HG03378 (cell line): ENCODE results near the gene HMGB3.
A peak's percentile ranks its signal among the peaks of the same experiment; 100 is the strongest.
"Not testable (repeated sequence)": the region's sequence is repeated elsewhere in the genome, so short reads cannot be mapped to it uniquely, and the experiment has no call there.

Experiments used
- ATAC-seq: cut with Tn5 transposase; IDR thresholded peaks from one replicate; pipeline ENCODE4 v1.9.1; 2021; ENCODE audit warnings: mild to moderate bottlenecking, moderate library complexity; ENCODE audit not compliant: unreplicated experiment

The HMGB3 gene

DNA sequence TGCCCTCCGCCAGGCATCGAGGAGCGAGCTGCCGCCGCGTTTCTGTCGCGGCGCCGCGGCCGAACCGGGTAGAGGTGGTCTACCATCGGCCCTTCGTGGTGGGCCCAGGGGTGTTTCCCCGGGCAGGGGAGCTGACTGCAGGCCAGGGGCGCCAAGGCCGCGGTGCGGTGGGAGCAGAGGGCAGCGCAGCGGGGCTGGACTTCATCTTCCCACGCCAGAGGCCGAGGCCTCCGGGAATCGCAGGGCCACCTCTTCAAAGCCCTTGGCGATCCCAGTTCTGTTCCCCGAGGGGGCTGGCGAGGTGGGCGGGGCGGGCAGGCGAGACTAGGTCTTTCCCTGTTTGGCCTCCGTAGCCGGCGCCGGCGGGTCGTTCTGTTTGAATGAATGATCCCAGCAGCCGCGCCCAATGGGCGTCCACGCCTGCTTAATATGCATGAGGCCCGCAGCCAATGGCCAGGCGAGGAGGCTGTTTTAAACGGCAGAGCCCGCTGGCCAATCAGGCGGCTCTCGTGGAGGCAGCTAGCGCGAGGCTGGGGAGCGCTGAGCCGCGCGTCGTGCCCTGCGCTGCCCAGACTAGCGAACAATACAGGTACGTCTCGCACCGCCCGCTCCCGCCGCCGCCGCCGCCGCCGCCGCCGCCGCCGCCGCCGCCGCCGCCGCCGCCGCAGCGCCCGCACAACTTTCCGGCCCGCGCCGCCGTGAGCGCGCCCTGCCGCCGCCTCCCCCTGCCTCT, at the start of gene HMGB3:
HMGB3 (plus strand) TSS at position 548 of the 733 bp plus-strand sequence. CDS start 2,265 bp downstream, outside the sequence.
- ATAC-seq = peak; percentile 98

DNA sequence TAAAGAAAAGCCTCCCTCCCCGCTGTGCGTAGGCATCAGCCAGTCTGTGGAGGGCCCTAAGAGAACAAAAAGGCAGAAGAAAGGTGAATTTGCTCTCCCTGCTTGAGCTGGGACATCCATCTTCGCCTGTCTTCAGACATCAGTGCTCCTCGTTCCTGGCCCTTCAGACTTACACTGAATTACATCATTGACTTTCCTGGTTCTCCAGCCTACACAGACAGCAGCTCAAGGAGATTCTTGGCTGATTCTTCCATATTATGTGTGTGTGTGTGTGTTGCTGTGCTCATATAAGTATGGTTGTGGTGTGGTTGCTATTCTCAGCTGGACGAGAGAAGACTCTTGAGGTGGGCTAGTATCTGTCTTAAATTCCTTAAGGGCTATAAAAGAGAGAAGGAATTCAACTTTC, 49.2 kb upstream of the HMGB3 start:
- no peak for ATAC-seq

DNA sequence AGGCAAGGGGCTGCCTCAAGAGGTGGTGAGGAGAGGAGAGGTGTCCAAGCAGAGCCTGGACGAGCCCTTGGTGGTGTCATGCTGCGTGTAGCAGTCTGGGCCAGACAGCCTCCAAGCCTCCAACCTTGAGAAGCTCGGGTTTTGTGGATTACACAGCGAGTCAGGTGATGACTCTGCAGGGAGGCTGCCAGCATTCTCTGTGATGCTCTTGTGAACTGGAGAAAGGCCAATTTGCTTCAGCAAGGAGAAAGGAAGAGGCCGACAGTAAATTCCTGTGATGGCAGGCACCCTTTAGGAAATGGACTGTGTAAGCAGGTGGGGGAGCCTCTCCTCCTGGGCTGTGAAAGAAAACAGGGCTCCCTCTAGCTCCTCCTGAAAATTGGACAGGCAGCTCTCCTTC, 48.7 kb upstream of the HMGB3 start:
- ATAC-seq = no peak

DNA sequence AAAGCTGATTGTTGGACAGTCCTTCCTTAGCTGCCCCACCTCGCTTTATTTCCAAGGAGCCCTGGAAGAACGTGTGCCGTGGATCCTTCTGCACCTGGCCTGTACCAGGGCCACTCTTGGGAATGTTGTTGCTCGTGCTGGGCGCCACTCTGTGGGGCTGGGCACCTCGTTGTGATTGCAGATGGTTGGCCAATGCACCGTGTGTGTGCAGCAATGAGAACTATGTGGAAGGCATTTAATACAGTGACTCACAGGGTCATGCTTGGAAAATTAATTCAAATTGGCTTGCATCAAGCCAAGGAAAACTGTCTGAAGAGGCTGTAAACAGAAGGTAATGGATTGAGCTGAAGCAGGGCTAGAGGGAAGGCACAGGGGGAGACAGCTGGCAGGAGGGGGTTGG, 47.7 kb upstream of the HMGB3 start:
- no peak for ATAC-seq

GRCh38 chrX:150936556-150936955, 46.6 kb upstream of the HMGB3 start:
- ATAC-seq = no peak

GRCh38 chrX:150940844-150941495, 42.2 kb upstream of the HMGB3 start:
- ATAC-seq = no peak

DNA sequence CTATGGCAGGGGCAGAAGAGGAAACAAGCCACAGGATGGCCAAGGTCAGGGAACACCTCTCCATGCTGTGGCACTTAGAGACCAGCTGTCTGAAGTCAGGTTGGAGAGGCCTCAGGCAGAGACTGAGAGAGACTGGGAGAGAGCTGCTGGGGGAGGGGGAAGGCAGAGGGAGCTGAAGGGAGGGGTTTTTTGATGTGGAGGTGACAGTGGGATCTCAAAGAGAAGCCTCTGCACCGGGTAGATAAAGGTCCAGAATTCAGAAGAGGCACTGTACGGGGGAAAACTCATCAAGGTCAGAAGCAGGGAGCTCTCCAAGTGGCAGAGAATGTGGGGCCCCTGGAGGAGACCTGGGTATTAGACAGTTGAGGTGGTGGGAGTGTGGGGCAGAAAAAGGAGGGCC, 41.6 kb upstream of the HMGB3 start:
- ATAC-seq = no peak

DNA sequence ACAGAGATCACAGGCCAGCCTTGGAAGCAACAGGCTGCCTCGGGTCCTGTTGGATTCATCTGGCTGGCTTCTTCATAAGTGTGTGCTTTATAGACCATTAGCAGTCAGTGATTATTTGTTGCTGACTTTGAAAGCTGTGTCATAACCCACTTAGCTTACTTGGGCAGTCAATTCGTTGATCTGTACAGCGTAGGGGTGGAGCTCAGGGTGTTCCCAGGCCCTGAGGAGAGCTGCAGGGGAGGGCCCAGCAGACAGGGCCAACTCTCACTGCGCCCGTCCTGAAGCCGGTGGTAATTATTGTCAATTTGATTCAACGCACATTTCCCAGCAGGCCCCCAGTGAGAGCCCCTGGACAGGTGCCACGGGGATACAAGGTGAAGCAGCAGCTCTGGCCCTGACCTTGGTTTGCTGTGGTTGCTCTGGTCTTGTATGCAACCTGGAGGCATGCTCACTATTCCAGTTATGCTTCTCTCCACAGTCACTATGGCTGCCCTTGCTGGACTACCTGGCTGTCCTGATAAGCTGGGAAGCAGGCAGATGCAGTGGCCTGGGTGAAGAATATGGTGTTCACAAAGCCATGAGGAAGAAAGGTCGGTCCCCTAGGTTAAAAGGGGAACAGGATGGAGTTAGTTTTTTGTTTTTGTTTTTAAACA, 40.1 kb upstream of the HMGB3 start:
- no peak for ATAC-seq

- no peak for ATAC-seq
Observed at GRCh38 chrX:150944233-150944632, 38.9 kb upstream of the HMGB3 start.

- ATAC-seq = no peak
Observed at GRCh38 chrX:150954951-150955350, 28.2 kb upstream of the HMGB3 start.

DNA sequence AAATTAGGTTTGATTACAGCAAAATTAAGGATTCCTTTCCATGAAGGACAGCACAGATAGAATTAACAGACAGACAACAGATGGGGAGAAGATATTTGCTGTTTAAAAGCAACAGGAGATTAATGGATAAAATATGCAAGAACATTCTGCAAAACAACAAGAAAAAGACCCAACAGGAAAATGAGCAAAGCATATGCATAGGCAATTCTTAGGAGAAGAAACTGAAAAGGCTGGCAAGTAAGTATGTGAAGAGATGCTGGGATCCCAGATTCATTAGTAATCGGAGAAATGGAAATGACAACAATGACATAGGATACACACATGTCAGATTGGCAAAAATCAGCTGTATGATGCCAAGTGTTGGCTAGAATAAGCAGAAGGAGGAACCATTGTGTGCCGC, 27.5 kb upstream of the HMGB3 start:
- no peak for ATAC-seq

DNA sequence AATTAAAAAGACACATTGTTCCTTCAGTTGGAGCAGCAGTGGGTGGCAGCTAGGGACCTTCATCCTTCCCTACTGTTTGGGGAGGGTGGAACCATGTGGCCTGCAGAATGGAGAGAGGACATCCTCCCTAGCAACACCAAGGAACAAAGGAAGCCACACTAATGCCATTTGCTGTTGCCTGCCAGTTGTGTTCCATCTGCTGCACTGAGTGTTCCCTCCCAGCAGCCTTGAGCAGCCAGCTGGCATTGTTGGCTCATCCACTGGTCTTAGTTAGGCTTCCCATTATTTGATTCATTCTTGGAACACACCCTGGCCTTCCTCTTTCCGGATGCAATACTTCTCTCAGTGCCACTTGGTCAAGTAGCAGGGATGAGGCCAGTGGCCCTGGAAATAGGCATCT, 25.0 kb upstream of the HMGB3 start:
- no peak for ATAC-seq

DNA sequence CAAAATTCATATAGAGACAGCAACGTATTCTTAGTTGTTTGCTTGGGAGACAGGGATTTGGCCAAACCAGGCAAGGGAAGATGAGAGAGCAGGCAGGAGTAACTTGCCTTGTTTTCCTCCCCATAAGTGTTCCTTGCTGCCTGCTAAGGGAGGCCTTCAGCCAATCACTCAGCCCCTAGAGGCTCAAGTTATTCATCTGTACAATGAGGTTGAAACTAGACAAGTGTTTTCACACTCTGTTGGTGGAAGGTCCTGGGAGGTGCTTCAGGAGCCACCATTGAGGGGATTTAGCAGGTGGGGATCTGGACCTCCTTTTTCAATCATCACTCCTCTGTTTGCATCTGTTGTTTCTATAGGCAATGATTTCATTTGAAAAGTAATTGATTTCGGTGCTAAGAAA, 23.6 kb upstream of the HMGB3 start:
- ATAC-seq = no peak

GRCh38 chrX:150961631-150962030, 21.5 kb upstream of the HMGB3 start:
- ATAC-seq = no peak

DNA sequence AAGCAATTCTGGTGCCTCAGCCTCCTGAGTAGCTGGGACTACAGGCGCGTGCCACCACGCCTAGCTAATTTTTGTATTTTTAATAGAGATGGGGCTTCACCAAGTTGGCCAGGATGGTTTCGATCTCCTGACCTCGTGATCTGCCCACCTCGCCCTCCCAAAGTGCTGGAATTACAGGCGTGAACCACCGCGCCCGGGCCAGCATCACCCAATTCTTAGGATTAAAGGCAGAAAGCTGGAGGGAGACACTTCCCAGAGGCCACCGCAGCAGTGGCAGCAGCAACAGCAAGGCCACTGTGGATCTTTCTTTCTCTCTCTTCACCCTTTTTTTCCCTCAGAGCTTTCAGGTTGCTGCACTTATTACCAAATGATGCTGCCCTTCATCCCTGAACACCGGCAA, 18.7 kb upstream of the HMGB3 start:
- not testable (repeated sequence) for ATAC-seq

DNA sequence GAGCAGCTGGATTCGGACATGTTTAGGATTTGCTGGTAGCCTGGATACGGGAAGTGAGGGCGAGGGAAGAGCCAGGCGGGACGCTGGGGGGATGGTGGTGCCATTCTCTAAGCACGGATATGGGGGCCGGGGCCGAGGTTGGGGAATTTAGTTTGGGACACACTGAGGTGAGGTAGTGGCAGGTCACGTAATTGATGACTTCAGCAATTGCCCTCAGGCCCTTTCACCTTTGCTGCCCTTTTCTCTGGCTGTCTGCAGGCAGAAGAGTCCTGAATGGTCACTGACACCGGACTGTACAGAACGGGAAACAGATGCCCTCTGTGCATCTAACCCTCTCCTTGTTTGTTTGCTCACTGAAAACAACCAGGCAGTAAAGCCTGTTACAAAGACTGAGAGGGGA, 16.9 kb upstream of the HMGB3 start:
- no peak for ATAC-seq

GRCh38 chrX:150966742-150967141, 16.4 kb upstream of the HMGB3 start:
- no peak for ATAC-seq

- no peak for ATAC-seq
Observed at GRCh38 chrX:150967786-150968185, 15.3 kb upstream of the HMGB3 start.

GRCh38 chrX:150968862-150969720, 14.0 kb upstream of the HMGB3 start:
- ATAC-seq = no peak

GRCh38 chrX:150972450-150972849, 10.7 kb upstream of the HMGB3 start:
- ATAC-seq = no peak
